HUDEP-2 (cell line): ENCODE data around the gene OBP2A.
"Not testable (repeated sequence)": the region's sequence is repeated elsewhere in the genome, so short reads cannot be mapped to it uniquely, and the experiment has no call there.

Source experiments
- DNase-seq, 76 experiments: peaks; one replicate each; lab custom pipeline; 2025; ENCODE audit not compliant: unreplicated experiment in 76 of 76; lab: John Stamatoyannopoulos, UW

Gene OBP2A, protein sequence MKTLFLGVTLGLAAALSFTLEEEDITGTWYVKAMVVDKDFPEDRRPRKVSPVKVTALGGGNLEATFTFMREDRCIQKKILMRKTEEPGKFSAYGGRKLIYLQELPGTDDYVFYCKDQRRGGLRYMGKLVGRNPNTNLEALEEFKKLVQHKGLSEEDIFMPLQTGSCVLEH

DNA sequence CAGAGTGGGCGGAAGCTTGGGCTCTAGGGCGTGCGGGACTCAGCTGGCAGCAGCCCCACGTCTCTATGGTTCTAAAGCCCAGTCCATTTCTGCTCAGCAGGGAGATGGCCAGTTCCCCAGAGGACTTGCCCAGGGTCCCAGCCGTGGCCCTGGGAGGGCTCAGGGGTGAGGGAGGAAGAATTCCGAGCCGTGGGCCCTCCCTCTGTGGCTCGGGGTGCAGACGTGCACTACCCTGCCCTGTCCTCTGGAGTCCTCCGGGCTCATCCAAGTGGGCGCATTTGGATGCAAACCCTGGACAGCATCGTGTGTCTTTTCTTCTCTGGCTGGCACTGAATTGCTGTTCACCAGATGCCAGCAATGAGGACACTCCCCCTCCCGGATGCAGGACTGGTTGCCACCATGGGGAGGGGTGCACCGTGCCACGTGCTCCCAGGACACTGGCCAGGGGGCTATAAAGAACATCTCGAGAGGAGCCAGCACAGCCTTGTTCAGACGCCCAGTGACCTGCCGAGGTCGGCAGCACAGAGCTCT is at the start of gene OBP2A:
TSS of gene OBP2A (plus strand) at position 481 of the 531 bp plus-strand sequence. CDS start 55 bp downstream, outside the sequence.
- DNase-seq = not testable (repeated sequence)

DNA sequence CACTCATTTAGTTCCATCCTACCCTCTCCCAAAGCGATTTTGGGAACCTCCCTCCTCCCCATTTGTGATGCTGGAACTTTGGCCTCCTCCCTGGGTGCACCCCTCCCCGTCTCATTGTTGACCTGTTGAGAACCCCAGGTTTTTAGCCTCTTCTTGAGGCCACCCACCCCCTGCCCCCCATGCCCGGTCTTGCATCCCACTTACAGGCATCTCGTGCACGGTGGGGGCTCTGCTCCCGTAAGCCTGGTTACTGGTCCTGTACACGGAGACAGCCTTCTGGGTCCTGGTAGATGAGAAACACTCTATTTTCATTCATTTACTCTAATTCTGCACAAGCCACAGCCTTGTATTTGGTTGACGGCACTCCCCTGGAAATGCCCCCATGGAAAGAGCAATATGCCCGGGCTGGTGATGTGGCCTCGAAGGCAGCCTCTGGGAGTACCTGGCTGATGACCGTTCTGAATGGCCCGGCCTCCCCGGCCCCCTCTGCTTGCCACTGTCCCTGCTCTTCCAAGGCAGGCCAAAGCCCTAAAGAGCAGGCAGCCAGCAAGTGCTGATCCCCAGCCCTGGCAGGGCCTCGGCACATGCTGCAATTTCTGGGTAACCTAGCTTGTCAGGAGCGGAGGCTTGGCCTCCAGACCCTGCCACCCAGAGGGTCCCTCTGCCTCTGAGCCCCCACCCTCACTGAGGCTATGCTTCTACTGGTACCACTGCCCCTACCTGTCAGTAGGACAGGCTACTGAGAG is 47.4 kb upstream of the OBP2A start:
- DNase-seq = no peak

DNA sequence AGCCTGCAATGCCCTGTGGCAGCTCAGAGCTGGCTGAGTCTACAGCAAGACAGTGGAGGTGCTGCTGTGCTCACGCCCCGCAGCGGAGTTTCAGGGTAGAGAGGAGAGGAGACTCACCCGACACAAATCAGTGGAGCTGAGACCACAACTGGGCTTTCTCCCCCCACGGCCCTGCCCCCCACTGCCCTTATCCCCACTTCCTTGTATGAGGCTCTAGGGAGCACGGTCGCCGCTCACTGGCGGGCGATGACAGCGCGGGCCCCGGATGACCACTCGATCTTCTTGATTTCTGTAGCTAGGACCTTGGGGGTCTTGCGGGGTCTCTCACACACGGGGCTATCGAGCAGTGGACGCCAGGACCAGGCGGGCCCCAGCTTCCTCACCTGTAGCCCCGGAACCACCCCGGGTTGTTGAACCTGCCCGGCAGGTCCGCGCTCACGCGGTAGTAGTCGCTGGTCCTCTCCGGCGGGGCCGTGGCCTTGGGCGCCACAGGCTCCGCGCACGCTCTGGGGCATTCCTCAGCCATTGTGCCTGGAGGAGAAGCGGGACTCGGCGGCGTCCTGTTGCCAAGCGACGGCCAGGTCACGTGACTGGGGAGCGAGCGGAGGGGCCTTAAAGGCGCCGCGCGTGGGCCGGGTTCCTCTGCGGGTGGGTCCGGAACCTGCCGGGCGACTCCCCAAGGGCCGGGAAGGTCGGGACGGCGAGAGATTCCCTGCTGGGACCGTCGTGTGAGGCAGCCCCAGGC is 46.4 kb upstream of the OBP2A start:
- peak in 73 of 76 experiments; percentile 16 to 90 (median 75) for DNase-seq

DNA sequence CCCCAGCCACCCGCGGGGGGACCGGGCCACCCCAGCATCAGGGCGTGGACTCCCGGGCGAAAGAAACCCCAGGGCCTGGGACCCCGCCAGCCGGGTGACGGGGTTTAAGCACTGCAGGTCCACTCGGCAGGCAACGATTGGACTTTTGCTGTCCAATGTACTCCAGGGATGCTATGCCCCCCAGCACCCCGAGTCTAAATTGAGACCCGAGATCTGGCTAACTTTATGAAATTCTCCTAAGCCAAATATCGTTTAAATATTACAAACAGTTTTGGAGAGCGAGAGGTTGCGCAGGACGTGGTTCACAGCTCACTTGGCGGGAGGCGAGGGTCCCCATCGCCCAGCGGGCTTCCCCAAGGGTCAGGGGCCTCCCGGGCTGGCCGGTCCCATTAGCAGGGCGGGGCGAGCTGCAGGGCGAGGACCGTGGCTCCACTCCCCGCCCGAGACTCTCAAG is 45.8 kb upstream of the OBP2A start:
- peak in 6 of 76 experiments; percentile 38 to 65 (median 45) for DNase-seq

DNA sequence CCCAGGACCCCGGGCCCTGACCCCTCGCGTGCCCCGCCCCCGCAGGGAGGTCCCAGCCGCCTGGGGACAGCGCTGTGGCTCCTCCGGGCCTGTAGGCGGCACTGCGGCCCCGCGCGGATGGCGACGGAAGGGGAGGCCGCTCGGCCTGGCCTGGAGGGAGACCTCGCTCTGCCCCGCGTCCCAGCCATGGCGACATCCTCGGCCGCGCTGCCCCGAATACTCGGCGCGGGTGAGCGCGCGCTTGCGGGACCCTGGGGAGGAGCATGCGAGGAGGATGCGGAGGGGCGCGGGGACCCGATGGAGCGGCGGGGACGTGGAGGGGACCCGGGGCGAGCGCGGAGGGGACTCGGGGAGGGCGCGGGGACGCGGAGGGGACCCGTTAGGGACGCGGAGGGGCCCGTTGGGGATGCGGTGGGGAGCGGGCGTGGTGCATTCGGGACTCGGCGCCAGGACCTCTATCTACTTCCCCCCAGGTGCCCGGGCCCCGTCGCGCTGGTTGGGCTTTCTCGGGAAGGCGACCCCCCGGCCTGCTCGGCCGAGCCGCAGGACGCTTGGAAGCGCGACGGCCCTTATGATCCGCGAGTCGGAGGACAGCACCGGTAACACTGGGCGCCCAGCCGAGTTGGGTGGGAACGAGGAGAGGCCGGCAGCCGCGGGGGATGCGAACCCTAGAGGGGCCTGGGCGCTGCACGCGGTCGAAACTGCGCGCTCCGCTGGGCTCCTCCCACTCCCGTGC is 45.2 kb upstream of the OBP2A start, which contains the start of gene MRPS2:
TSS of gene MRPS2 (plus strand) at position 158 of the 736 bp plus-strand sequence. CDS start at position 187, 29 bp downstream.
- DNase-seq = peak in 71 of 76 experiments; percentile 24 to 86 (median 70)

DNA sequence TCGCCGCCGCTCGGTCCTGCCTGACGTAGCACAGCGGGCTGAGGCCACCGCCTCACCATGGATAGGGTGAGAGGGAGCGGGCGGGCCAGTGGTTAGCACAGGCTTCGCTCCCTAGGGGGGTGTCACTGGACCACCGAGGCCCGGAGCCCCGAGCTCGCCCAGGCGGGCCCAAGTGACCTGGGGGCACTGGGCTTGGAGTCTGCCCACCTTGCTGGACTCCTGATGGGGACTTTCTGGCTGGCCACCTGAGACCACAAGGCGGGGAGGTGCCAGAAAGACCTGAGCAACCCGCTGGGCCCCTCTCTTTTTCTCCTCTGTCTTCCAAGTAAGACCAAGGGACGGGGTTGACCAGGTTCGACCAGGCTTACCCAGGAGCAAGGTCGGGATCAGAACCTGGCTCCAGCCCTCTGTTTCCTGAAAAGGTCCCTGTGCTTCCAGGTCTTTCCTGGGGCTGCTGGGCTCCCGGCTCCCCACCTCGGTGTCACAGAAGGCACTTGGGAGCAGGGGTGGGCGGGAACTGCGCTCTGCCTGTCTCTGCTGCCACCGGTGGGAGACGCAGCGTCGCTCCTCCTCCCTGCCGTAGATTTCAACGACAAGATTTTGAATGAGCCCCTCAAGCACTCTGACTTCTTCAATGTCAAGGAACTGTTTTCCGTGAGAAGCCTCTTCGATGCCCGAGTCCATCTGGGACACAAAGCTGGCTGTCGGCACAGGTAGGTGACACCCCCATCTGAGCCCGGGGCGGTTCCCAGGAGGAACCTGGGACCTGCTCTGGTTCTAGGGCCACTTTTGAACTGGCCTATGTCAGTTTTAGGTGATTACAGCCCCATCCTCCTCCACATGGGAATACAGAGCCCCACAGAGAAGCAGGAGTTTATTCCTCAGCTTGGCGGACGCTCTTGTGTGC is 44.4 kb upstream of the OBP2A start:
- peak in 11 of 76 experiments; percentile 22 to 61 (median 48) for DNase-seq

DNA sequence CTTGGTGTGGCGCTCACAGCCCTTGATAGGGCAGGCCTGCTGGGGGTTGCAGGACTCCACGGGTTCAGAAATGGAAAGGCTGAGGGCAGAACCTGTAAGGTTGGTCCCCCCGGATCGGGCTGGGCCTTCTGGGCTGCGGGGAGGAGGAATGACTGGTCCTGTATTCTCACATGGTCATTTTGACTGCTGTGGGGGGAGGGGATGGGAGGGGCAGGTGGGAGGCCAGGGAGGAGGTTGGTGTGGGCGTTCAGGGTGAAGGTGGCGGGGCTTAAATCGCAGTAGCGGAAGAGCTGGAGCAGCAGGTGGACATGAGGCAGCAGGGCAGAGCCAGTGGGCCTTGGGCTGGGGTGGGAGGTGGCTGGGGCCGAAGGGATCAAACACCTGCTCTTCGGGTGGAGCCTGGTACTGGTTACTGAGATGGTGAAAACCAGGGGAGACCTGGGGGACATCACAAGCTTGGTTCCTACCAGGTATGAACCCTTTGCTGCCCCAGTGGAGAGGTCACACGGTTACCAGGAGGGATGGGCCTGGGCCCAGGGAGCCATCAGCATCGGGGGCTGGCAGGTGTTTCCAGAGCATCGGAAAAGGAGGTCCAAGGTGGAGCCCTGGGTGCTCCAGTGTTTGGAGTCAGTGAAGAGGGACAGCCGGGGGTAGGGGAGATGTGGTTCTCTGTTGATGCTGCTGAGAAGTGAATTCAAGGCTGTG is 43.6 kb upstream of the OBP2A start:
- no peak for DNase-seq

DNA sequence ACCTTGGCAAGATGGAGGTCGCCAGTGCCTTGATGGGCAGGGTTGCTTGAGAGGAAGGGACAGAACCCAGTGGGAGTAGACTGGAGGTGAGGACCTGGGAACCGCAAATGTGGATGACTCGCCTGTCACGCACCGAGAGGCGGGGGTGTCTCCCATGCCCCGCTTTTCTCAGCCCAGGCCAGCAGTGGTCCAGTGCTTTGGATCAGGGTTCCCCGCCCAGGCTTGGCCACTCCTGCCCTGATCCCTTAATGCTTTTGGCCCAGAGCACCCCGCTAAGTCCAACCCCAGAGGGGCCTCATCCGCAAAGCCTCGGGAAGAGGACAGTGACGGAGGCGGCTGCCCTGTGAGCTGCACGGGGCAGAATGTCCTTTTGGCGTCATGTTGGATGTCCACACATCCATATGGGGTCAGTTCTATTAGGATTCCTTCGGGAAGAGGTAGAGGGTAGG is 43.0 kb upstream of the OBP2A start:
- no peak for DNase-seq

DNA sequence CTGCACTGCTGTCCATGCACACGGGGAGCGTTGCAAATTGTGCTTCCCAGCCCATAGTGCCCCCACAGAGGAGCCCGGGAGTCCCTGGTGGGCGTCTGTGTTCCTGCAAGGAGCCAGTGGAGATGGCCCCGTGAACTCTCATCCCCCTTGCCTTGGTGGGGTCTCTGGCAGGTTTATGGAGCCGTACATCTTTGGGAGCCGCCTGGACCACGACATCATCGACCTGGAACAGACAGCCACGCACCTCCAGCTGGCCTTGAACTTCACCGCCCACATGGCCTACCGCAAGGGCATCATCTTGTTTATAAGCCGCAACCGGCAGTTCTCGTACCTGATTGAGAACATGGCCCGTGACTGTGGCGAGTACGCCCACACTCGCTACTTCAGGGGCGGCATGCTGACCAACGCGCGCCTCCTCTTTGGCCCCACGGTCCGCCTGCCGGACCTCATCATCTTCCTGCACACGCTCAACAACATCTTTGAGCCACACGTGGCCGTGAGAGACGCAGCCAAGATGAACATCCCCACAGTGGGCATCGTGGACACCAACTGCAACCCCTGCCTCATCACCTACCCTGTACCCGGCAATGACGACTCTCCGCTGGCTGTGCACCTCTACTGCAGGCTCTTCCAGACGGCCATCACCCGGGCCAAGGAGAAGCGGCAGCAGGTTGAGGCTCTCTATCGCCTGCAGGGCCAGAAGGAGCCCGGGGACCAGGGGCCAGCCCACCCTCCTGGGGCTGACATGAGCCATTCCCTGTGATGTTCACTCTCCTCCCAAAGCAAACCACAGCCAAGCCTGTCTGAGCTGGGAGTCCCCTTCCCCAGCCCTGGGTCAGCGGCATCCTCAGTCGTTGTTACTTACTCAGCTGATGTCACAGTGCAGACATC is 42.3 kb upstream of the OBP2A start:
- DNase-seq = no peak

DNA sequence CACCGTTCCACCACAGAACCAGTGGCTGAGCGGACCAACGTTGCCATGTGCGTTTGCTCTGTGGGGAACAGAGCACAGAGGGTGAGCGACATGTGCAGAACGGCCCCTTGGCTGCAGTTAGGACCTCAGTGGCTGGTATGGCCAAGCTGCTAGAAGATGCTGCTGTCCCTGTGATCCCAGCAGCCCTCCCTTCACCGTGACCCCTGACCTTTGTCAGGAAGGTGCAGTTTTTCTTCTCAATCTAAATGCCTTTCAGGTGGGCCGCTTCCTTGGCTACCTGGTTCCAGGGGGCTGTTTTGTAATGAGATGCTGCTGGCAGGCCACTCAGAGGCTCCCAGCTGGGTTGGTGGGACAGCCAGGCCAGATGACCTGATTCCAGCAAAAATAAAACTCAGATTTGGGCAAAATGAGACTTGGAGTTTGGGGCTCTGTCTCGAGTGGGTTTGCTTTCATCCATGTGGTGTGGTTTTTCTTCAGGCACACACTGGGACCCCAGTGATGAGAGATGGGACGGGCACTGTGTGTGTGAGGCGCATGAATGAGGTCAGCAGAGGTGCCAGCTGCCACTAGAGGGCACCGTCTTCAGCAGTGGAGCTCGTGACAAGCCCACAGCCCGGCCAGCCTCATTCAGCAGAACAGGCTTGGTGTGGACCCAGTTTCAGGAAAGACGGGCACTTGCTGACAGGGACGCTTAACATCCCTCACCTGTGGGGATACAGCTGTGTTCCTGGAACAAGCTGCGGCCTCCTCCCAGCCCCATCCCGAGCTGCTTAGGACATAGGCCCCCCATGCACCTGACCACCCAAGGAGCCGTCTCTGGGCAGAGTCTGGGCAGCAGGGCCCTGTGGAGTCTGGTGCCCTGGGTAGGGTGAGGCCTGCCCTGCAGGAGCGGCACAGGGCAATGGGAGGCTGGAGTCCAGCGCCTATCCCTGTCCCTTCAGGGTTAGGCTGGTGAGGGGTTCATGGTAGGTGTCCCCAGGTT is 41.4 kb upstream of the OBP2A start:
- DNase-seq = peak in 58 of 76 experiments; percentile 7 to 64 (median 36)

DNA sequence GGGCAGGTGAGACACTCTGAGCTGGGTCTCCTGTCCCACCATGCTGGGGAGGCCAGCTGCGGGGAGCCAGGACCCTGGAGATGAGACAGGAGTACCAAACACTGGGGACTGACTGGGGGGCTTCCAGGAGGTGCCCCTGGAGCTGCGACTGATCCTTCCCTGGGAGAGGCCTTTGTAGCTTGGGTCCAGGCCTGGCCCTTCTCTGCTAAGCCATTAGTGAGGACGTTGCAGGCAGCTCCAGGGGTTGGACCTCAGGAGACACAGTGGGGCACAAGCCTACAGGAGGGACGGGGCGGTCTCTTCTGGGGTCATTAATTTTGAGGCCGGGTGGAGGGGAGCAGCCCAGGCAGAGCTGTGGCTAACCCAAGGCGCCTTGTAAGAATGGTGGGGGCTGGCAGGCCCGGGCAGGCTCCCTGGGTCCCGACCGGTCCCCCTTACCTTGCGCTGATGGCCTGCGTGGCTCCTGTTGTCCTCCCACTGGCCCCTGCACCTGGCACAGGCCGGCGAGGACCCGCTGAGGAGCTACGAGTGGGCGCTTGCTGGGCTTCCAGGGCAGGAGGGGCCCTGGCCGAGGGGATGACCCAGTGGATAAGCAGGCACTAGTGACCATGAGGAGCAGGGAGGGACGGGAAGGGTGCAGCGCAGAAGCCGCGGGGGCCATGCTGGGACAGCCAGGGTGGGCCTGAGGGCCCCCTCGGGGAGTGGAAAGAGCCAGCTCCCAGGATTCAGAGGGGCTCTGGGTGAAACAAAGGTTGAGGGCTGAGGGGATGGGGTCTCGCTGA is 40.3 kb upstream of the OBP2A start:
- no peak for DNase-seq

DNA sequence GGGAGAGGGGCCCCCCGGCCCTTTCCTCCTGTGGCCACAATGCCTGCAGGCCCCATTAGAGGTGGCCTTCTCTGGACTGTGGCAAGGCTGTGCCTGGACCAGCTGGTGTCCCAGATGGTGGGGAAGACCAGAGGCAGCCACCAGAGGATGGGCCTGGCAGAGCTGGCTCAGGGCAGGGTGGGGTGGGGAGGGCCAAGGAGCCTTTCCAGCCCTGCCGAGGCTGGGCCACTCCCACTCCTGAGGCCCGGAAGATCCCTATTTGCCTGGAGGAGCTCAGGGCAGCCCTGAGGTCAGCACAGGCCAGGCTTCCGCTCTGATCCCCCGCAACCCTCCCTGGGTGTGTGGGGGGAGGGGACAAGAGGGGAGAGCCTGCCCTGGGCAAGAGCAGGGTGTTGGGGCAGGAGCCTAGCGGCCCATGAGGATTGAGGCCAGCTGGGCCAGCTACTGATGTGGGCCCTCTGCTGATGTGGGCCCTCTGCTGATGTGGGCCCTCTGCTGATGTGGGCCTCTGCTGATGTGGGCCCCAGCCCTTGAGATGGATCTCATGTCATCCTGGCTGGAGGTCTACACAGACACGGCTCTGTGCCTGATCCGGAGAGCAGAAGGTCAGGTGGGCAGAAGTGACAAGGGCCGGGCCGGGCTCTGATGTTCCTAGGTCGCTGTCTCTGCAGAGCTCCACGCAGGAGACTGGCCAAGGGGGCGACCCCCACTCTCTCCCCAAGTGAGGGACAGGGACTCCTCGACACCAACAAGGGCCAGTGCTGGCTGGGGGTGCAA is 39.4 kb upstream of the OBP2A start:
- peak in 1 of 76 experiments; percentile 8 for DNase-seq

DNA sequence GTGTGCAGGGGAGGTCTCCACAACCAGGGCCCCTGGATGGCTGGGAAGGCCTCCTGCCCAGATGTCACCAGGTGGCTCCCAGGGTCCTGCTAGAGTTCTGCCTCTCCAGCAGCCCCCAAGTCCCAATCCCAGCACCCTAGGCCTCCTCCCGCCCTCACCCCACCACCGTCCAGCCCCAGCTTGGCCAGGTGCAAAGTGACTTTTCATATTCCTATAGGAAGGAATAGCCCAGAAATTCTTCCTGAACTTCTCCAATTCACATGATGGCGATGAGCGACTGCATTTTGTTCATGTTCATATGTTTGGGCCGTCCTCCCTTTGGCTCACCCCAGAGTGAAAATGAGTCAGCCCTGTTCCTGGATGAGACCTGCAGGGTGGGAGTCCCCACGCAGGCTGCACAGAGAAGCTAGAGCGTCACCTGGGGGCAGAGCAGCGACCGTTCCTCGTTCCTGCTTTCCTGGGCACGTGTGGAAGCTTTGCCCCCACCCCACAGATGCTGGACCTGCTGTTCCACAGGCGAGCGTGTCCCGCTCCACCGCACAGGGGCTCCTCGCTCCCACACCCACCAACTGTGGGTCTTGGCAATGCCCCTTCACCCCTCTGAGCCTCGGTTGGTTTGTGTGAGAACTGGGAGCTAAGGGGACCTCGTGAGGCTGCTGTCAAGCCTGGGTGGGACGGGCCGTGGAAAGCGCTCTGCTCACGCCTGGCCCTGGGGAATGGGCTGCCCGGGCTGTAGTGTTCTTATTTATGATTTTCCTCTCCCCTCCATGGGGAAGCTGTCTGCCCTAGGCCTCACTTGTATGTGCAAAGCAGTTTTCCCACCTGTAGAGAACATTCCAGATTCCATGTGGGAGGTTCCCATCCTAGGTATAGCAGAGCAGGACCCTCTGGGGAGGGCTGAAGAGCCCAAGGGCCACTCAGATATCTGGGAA is 38.6 kb upstream of the OBP2A start:
- DNase-seq = no peak
